Osteocyte (in vitro differentiated cells): Measurements from ENCODE around the gene CTIF. TPM values are rescaled to one million over a fixed set of nuclear protein-coding genes. Genes with fewer than 3 reads are reported as not detected.
A peak's percentile ranks its signal among the peaks of the same experiment; 100 is the strongest.
"Not testable (repeated sequence)": the region's sequence is repeated elsewhere in the genome, so short reads cannot be mapped to it uniquely, and the experiment has no call there.

Source experiments
- DNase-seq: peaks from one replicate; pipeline ENCODE4 v3.0.0; 2021; ENCODE audit warnings: mixed read lengths; ENCODE audit not compliant: unreplicated experiment; ENCODE audit errors: extremely low spot score
- H3K27ac Mint-ChIP-seq: one replicate; pipeline ENCODE4 v1.8.0; 2021; ENCODE audit warnings: mild to moderate bottlenecking, mixed read lengths; ENCODE audit not compliant: unreplicated experiment
- H3K27me3 Mint-ChIP-seq: one replicate; pipeline ENCODE4 v1.8.0; 2021; ENCODE audit warnings: mixed read lengths; ENCODE audit not compliant: unreplicated experiment
- H3K36me3 Mint-ChIP-seq: one replicate; pipeline ENCODE4 v1.8.0; 2021; ENCODE audit warnings: mixed read lengths; ENCODE audit not compliant: unreplicated experiment
- H3K4me1 Mint-ChIP-seq: one replicate; pipeline ENCODE4 v1.8.0; 2021; ENCODE audit warnings: mixed read lengths; ENCODE audit not compliant: unreplicated experiment
- H3K4me3 Mint-ChIP-seq: one replicate; pipeline ENCODE4 v1.8.0; 2021; ENCODE audit warnings: mild to moderate bottlenecking, moderate library complexity, mixed read lengths; ENCODE audit not compliant: unreplicated experiment
- H3K9me3 Mint-ChIP-seq: one replicate; pipeline ENCODE4 v1.8.0; 2021; ENCODE audit warnings: mixed read lengths; ENCODE audit not compliant: unreplicated experiment
- CTCF ChIP-seq: fragments of 200-600 bp; sonication (generic); IDR thresholded peaks from 2 replicates; pipeline ENCODE4 v1.5.0; 2021; ENCODE audit warnings: antibody characterized with exemption, mild to moderate bottlenecking, moderate library complexity
- total RNA-seq: library from RNA; stranded (reverse); gene quantifications from 2 replicates; pipeline ENCODE4 v1.2.1, GENCODE V29; 2021

CTIF gene
- total RNA-seq, 1 donor from 2014 or later: 172 TPM

- no peak for DNase-seq
- no peak overlapping the region for H3K4me3 Mint-ChIP-seq
- peaks cover 35% of the 10 kb centered on the region for H3K4me1 Mint-ChIP-seq
- no peaks in the 10 kb centered on the region for H3K27me3 Mint-ChIP-seq
- H3K27ac Mint-ChIP-seq: no peak overlapping the region
- H3K36me3 Mint-ChIP-seq: peaks cover 23% of the 10 kb centered on the region
- no peak for TF ChIP-seq CTCF
- H3K9me3 Mint-ChIP-seq: no peaks in the 10 kb centered on the region
These were observed 328.0 kb downstream of the CTIF start for GRCh38 chr18:48866856-48867255.

GRCh38 chr18:48867978-48868377 lies 329.1 kb downstream of the CTIF start:
- no peak for TF ChIP-seq CTCF
- peaks cover 35% of the 10 kb centered on the region for H3K4me1 Mint-ChIP-seq
- no peak for DNase-seq

GRCh38 chr18:48868468-48869466 lies 329.9 kb downstream of the CTIF start:
- Mint-ChIP-seq H3K27ac (peak overlapping the region; percentile 59), H3K4me1 (peaks cover 34% of the 10 kb centered on the region), H3K9me3 (no peaks in the 10 kb centered on the region), H3K36me3 (peaks cover 9% of the 10 kb centered on the region), H3K27me3 (no peaks in the 10 kb centered on the region), H3K4me3 (no peak overlapping the region)
- no peak for DNase-seq
- no peak for TF ChIP-seq CTCF

More at GRCh38 chr18:48867978-48868377, 329.1 kb downstream of the CTIF start:
- no peaks in the 10 kb centered on the region for H3K9me3 Mint-ChIP-seq
- H3K27ac Mint-ChIP-seq: no peak overlapping the region
- H3K36me3 Mint-ChIP-seq: peaks cover 15% of the 10 kb centered on the region
- H3K27me3 Mint-ChIP-seq: no peaks in the 10 kb centered on the region
- H3K4me3 Mint-ChIP-seq: no peak overlapping the region

- Mint-ChIP-seq H3K9me3 (no peaks in the 10 kb centered on the region), H3K27ac (no peak overlapping the region), H3K36me3 (peaks cover 6% of the 10 kb centered on the region), H3K4me3 (no peak overlapping the region), H3K4me1 (peaks cover 41% of the 10 kb centered on the region), H3K27me3 (no peaks in the 10 kb centered on the region)
- no peak for TF ChIP-seq CTCF
- DNase-seq: no peak
These were observed 330.8 kb downstream of the CTIF start for GRCh38 chr18:48869591-48869990.

DNA sequence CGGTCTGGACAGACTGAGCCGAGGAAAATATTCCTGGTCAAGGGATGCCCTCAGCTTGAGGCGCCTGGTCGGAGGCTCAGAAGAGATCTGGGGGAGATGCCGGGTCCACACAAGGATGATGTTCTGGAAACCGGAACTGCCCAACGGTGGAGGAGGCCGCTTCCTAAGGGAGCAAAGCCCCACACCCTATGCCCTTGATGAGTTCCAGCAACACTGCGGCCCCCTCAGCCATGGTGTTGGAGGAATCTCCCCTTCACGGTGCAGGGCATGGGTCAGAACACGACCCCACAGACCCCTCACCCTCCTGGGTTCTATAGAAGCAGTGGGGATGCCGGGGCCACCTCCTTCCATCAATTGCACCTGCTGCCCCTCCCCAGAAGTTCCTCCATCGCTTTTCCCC lies 332.1 kb downstream of the CTIF start:
- H3K27ac Mint-ChIP-seq, DNase-seq, H3K27me3 Mint-ChIP-seq, H3K36me3 Mint-ChIP-seq, H3K9me3 Mint-ChIP-seq, H3K4me3 Mint-ChIP-seq: not testable (repeated sequence)
- peaks cover 50% of the 10 kb centered on the region for H3K4me1 Mint-ChIP-seq
